ENCODE data around the gene ASXL2. TPM values are rescaled to one million over a fixed set of nuclear protein-coding genes. Genes with fewer than 3 reads are reported as not detected.

Gene ASXL2
- total RNA-seq, 1 donor from 2014 or later: 21.4 TPM

DNA sequence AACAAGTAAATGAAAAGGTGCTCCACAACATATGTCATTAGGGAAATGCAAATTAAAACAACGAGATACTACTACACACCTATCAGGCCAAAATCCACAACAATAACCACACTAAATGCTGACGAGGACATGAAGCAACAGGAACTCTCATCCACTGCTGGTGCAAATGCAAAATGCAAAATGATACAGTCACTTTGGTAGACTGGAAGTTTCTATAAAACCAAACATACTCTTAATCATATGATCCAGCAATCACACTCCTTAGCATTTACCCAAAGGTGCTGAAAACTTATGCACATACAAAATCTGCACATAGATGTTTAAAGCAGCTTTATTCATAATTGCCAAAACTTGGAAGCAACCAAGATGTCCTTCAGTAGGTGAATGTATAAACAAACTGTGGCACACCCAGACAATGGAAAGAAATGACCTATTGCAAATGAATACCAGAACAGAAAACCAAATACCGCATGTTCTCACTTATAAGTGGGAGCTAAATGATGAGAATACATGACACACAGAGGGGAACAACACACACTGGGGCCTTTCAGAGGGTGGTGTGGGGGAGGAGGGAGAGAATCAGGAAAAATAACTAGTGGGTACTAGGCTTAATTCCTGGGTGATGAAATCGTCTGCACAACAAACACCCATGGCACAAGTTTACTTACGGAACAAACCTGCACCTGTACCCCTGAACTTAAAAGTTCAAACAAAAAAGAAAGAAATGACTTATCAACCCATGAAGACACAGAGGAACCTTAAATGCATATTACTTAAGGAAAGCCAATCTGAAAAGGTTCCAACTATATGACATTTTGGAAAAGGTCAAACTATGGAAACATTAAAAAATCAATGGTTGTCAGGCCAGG is 80.4 kb downstream of the ASXL2 start:
- no peak for ATAC-seq

GRCh38 chr2:25794544-25795276 is 83.6 kb downstream of the ASXL2 start:
- ATAC-seq: no peak

DNA sequence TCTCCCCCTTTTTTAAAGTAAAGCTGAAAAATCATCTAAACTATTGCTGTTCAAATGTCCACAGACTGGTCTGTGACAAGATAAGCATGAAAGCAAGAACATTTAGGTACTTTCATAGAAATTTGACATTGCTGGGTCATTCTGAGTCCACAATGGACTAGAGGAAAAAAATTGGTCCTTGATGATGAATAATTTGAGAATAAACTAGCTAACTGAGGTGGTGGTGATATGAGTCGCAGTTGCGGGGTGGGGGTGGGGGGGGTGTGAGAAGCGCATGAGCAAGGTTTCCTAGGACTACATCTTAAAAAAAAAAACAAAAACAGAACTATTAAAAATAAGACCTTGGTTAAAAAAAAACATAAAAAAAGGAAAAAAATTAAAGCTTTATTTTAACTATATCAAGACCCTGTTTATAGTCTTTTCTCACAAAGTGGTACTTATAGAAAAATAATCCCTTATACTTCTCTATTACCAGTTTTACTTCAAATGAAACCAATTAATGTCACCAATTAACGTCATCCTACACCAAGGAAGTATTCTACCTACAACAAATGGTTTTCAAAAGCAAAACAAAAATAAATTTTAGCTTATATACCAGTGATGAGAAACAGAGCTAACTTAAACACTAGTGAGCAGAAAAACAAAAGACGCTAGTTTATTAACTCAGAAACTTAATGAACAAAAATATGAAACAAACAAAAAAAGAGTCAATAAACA is 88.1 kb downstream of the ASXL2 start:
- no peak for ATAC-seq

DNA sequence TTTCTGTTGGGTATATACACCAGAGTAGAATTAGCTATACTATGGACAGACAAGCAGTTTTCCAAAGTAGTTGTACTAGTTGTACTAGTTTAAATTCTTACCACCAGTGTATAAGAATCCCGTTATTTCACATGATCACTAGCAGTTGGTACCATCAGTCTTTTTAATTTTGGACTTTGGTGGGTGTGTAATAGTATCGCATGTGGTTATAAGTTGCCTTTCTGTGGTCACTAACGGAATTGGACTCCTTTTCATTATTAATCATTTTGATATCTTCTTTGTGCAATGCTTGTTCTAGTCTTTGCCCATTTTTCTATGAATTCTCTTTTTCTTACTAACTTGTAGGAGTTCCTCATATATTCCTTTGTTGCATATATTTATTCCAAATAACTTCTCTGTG is 89.8 kb downstream of the ASXL2 start:
- no peak for ATAC-seq

GRCh38 chr2:25787020-25787419 is 91.3 kb downstream of the ASXL2 start:
- no peak for ATAC-seq

DNA sequence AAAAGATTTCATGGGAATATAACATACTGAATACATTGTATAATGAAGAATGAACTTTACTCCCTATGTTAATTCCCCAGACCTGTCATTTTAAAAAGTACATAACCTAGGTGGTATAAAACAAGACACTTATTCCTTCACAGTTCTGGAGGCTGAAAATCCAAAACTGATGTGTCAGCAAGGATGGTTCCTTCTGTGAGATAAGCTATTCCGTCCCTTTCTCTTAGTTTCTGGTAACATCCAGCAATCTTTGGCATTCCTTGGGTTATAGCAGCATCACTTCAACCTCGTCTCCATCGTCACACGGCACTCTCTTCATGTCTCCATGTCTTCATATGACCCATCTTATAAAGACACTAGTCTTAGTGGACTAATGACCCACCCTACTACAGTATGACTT is 93.9 kb downstream of the ASXL2 start:
- no peak for ATAC-seq

DNA sequence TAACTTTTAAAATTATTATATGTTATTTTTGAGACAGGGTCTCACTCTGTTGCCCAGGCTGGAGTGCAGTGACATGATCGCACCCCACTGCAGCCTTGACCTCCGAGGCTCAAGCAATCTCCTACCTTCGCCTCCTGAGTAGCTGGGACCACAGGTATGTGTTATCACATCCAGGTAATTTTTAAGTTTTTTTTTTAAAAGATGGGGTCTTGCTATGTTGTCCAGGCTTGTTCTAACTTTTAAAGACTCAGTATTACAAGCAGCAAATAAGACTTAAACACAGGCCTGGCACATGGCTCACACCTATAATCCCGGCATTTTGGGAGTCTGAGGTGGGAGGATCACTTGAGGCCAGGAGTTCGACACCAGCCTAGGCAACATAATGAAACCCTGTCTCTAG is 101.2 kb downstream of the ASXL2 start:
- ATAC-seq: no peak

- ATAC-seq: no peak
These were observed 106.2 kb downstream of the ASXL2 start for GRCh38 chr2:25772078-25772477.

DNA sequence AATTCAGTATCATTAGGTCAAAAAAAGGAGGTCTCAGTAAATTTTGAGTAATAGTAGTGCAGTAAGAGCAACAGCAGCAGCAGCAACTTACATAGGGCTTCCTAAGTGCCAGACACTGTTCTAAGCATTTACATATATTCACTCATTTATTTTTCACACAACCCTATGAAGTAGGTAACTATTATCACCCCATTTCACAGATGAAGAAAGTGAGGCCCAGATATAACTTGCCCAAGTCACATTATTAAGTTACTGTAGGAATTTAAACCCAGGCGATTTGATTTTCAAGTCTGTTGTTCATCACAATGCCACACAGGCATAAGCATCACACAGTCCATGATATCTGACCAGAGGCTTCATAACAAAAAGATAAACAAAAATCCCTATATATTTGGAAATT is 114.7 kb downstream of the ASXL2 start:
- no peak for ATAC-seq

DNA sequence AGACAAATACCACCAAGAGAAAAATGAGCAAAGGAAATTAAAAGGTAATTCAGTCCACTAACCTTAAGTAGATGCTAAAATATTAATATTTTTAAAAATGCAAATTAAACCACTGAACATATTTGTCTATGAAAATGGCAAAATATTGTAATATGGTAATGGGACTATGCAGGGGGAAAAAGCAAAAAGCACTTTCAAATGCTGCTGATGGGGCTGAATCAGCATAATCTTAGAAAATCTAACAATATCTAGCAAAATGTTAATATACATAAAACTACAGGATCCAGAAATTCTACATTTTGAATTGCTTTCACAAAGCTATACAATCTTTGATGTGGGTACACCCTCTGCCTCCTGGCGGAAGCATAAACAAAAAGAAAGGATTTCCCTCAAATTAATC is 118.0 kb downstream of the ASXL2 start:
- no peak for ATAC-seq

DNA sequence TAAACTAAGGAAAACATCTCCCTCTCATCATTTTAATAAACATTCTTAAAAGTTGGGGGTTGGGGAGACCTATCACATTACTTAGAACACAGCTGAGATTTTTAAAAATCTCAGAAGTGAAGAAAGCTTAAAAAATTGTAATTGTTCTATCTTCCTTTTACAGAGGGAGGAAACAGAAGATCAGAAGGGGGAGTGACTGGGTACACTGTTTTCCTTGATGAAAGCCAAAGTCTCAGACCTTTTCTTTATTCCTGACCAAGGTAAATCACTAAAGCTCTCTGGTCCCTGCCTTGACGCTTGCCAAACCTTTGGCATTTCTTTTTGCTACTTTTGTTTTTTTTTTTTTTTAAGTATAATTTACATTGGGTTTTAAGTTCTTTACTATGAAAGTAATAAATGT is 119.9 kb downstream of the ASXL2 start:
- no peak for ATAC-seq

DNA sequence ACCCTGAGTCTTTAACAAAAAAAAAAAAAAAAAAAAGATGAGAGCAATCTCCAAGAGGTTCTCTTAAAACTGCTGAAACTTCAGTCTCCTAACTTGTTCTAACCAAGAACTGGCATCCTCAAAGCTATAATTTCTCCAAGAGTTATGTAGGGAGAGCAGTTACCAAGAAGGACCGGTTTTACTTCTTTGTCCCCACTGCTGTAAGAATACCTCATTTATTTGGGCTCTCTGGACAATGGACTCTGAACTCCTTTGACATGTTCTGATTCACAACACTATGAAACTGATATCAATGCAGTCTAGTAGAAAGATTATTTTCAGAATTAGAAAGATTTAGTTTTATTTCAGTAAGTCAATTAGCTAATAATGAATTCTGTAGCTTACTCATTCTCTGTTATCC is 120.4 kb downstream of the ASXL2 start:
- ATAC-seq: peak; percentile 79

DNA sequence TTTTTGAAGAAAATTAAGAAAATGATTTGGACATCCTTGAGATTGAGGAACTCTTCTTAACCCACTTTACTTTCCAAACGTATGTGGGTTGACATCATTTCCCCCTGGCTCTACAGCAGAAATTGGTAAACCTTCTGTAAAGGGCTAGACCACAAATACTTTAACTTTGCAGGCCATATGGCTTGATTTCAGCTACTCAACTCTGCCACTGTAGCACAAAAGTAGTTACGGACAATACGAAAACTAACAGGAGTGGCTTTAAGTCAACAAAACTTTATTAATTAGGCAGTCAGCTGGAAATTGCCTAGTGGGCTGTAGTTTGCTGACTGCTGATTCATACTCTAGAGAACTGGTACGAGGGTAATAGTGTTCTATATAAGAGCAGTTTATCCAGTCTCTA is 121.8 kb downstream of the ASXL2 start:
- peak; percentile 39 for ATAC-seq

GRCh38 chr2:25749676-25750075 is 128.6 kb downstream of the ASXL2 start:
- no peak for ATAC-seq

DNA sequence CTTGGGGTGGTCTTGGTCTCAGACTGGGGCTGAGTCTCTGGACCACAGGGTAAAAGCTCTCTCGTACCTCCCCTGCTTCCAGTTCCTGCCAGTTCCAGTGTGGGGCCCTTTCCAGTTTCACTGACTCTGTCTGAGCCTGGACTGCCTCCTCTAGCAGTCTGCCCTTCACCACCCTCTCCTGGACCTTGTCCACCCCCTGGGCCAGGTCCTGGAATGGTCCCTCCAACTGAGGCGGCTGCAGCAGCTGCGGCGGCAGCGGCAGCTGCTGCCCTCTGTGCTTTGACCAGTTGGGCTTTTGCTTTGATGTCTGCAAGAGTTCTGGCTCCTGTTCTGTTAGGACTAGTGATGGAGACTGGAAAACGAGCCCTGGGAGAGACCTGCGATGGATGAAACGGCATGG is 134.2 kb downstream of the ASXL2 start:
- no peak for ATAC-seq

DNA sequence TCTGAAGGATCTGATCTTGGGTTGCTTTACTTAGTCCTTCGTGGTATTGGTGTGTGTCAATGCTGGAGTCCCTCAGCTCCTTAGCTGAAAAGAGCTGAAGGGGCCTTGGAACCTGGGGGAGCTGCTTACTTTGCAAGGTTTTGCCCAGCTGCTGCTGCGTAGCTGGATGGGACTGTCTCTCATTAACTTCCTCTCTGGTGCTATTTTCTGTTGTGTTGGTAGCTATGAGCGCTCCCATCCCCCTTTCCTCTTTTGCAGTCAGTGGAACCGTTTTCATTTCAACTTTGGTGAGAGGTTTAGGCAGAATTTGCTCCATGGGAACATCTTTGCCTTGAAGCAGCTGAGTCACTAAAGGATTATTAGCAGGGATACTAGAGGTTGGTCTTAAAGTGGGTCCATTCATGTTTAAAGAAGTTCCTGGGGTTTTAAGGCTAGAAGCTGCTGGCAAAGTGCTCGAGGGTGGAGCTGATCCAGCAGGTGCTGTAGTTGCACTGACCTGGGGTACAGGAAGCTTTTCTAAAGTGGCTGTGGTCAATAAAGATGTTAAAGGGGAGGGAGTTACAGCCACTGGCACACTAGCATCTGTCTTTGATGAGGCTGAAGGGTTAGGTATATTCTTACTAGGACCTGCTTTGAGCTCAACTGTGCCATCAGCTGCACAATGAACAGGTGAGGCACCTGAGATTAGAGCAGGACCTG is 135.0 kb downstream of the ASXL2 start:
- ATAC-seq: no peak

- ATAC-seq: no peak
These were observed 135.8 kb downstream of the ASXL2 start for GRCh38 chr2:25742501-25742900.

GRCh38 chr2:25740810-25741381 is 137.4 kb downstream of the ASXL2 start:
- peak; percentile 70 for ATAC-seq

DNA sequence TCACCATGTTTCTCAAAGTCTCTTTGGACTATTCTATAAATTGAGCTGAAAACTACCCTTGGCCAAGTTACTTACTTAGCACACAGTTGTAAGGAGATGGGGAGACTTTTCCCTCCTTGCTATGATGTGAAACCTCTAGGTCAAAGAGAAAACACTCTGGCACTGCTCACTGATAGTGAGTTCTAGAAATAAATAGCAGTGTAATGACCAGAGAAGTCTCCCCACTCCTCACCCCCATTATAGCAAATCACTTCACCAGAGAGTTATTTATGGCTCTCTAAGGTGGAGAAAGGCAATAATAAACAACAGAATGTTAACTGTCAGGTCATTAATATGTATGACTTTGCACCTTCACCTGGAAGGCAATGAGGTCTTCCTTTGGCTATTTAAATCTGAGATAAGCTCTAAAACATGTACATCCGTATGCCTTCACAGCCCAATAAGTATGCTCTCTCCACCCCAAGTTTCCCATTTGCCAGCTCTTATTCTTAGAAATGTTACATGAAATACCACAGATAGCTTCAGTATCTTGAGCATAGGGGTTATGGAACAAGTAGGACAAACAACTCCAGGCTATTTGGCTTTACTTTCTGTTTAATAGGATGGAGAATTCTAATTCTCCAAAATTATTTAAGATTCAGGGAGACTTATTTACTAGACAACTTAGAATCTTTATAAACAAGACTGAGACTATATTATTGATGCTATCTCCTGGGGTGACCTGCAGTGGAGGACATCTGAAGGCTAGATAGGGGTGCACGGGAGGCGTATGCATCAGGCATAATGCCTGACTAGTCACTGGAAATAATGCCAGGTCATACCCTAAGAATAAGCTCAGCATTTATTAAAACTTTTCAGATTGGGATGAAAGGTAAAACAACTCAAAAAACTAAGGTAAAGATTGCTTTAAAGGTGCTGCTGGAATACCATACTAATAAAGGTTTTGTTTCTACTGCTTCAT is 139.6 kb downstream of the ASXL2 start:
- no peak for ATAC-seq

- no peak for ATAC-seq
These were observed 141.3 kb downstream of the ASXL2 start for GRCh38 chr2:25736899-25737515.

DNA sequence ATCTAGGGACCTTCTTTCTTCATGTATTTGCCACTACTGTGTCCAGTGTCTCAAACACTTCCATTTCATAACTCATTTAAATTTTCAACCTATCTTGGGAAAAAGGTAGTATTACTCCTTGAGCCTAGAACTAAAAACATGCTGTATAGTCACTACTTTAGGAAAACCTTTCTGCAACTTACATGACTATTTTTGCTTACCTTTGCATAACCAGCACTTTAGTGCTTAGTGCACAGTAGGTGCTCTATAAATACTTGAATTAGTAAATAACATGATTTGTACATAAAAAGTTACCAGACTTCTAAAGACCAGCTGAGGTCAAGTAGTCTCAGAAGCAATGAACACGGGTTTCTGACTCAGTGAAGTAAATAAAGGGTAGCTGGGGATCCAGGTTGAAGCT is 142.5 kb downstream of the ASXL2 start:
- ATAC-seq: no peak

All from esophagus mucosa (tissue), 1 donor.